ENCODE results near the gene FAM89A. TPM values are rescaled to one million over a fixed set of nuclear protein-coding genes. Genes with fewer than 3 reads are reported as not detected.

The FAM89A gene
- total and polyA plus RNA-seq, 2 of the 8 experiments (the other 6 are each of a cell fraction or from before 2014, with no cell fraction given) = 2.1 to 2.2 TPM

GRCh38 chr1:231020139-231020601, 19.9 kb downstream of the FAM89A start:
- H4K20me1 ChIP-seq (replicated peaks in 1 of 2; ENCODE audit: control insufficient read depth in 1 of 2, insufficient read depth in 2 of 2, low read length in 2 of 2) = peaks cover 0 to 3% of the 10 kb centered on the region in 2 experiments
- peak overlapping the region; percentile 91 for H3K4ac ChIP-seq (replicated peaks; ENCODE audit: insufficient read length, low read depth, low read length)
- no peak overlapping the region for H3K4me3 ChIP-seq (ENCODE audit: extremely low read depth in 1 of 4, insufficient read depth in 2 of 4, low read depth in 3 of 4, low read length in 4 of 4)
- no peak overlapping the region for H3K56ac ChIP-seq (replicated peaks; ENCODE audit: insufficient read length, low read depth, low read length)
- no peak overlapping the region for H4K5ac ChIP-seq (ENCODE audit: insufficient read length, low read depth, low read length)
- no peaks in the 10 kb centered on the region for H3K79me1 ChIP-seq (ENCODE audit: low read depth, low read length)
- CTCF ChIA-PET (ENCODE audit: partially characterized antibody) = no interaction called here
- H3K4me1 ChIP-seq (replicated peaks in 1 of 4; ENCODE audit: control insufficient read depth in 3 of 4, insufficient read depth in 4 of 4, low read length in 3 of 4) = peaks cover 2 to 7% (median 6%) of the 10 kb centered on the region in 4 experiments; a peak in 5 of 7 replicates
- no peak overlapping the region for H2AFZ ChIP-seq (ENCODE audit: low read length)
- H2BK12ac ChIP-seq (ENCODE audit: low read depth, low read length) = peak overlapping the region; percentile 94
- H3K27ac ChIP-seq (ENCODE audit: low read depth, low read length) = no peak overlapping the region
- H3K14ac ChIP-seq (ENCODE audit: insufficient read length) = no peak overlapping the region
- FAIRE-seq (no peak), DNase-seq (ENCODE audit: low read depth in 1 of 2, low spot score in 2 of 2) (no peak)
- H3K36me3 ChIP-seq (ENCODE audit: control insufficient read depth in 2 of 4, insufficient read depth in 4 of 4, low read length in 3 of 4) = no peaks in the 10 kb centered on the region
- H3K23ac ChIP-seq (ENCODE audit: insufficient read length) = no peak overlapping the region
- no peaks in the 10 kb centered on the region for H3K9me3 ChIP-seq (ENCODE audit: insufficient read depth in 2 of 2, low read depth in 1 of 2, low read length in 1 of 2)
- peak overlapping the region; percentile 56; the same call in 1 of the 2 replicates for H2BK5ac ChIP-seq (ENCODE audit: low read depth, low read length)
- H3K18ac ChIP-seq (ENCODE audit: extremely low read depth, low read length) = no peak overlapping the region; the same call in 1 of the 2 replicates
- WGBS, 2 experiments (ENCODE audit: extremely low coverage in 1 of 2, insufficient coverage in 1 of 2, insufficient read length in 1 of 2, insufficient replicate concordance in 2 of 2, low coverage in 1 of 2, low lambda C conversion rate in 2 of 2, missing lambda C conversion rate in 1 of 2) = 85% methylated on average over 14 of the region's 14 CpGs; no CpG with 5 or more reads in 1 of the 2 experiments
- no peak overlapping the region for H2AK5ac ChIP-seq (ENCODE audit: low read depth, low read length)
- TF ChIP-seq POLR2AphosphoS5 (IDR thresholded peaks at IDR 0.05; ENCODE audit: low read depth, low read length) = no peak
- TF ChIP-seq CHD2 (IDR thresholded peaks at IDR 0.05; ENCODE audit: low read length) = no peak
- no peak for TF ChIP-seq JUN (IDR thresholded peaks at IDR 0.05; ENCODE audit: low read depth, low read length)
- peak; percentile 63; the same call in 1 of the 2 replicates for TF ChIP-seq TEAD4 (IDR thresholded peaks at IDR 0.05; ENCODE audit: low read depth, low read length)
- H3K23me2 ChIP-seq (ENCODE audit: low read depth, low read length) = no peaks in the 10 kb centered on the region
- POLR2A ChIA-PET (ENCODE audit: partially characterized antibody) = no interaction called here
- no peaks in the 10 kb centered on the region for H3K79me2 ChIP-seq (ENCODE audit: control insufficient read depth in 1 of 2, insufficient read depth in 2 of 2, low read length in 2 of 2)
- no peak overlapping the region for H3K9ac ChIP-seq (replicated peaks in 1 of 4; ENCODE audit: extremely low read depth in 1 of 4, low read depth in 3 of 4, low read length in 3 of 4)
- H4K8ac ChIP-seq (ENCODE audit: extremely low read depth, insufficient read depth, low read length) = no peak overlapping the region; the same call in 1 of the 2 replicates
- H3K4me2 ChIP-seq (ENCODE audit: insufficient read depth in 1 of 2, low read depth in 2 of 2, low read length in 2 of 2) = peak overlapping the region; percentile 3 to 57; a peak in 2 of 4 replicates
- H2BK20ac ChIP-seq (ENCODE audit: low read length) = peak overlapping the region; percentile 8; the same call in 1 of the 2 replicates
- peaks cover 0 to 6% (median 2%) of the 10 kb centered on the region in 4 experiments; a peak in 3 of 7 replicates for H3K27me3 ChIP-seq (replicated peaks in 1 of 4; ENCODE audit: control insufficient read depth in 3 of 4, extremely low read depth in 1 of 4, insufficient read depth in 3 of 4, low read length in 3 of 4)
- H2BK15ac ChIP-seq (ENCODE audit: low read length) = no peak overlapping the region
- no peak overlapping the region for H2BK120ac ChIP-seq (replicated peaks; ENCODE audit: low read depth, low read length)
- peak overlapping the region; percentile 65 for H4K91ac ChIP-seq (replicated peaks; ENCODE audit: insufficient read length, low read length)
